ENCODE data around the gene SUMF2. TPM values are rescaled to one million over a fixed set of nuclear protein-coding genes. Genes with fewer than 3 reads are reported as not detected.
A peak's percentile ranks its signal among the peaks of the same experiment; 100 is the strongest.
"Not testable (repeated sequence)": the region's sequence is repeated elsewhere in the genome, so short reads cannot be mapped to it uniquely, and the experiment has no call there.

SUMF2 gene
- total RNA-seq, 1 donor from 2014 or later, result 74.6 TPM

DNA sequence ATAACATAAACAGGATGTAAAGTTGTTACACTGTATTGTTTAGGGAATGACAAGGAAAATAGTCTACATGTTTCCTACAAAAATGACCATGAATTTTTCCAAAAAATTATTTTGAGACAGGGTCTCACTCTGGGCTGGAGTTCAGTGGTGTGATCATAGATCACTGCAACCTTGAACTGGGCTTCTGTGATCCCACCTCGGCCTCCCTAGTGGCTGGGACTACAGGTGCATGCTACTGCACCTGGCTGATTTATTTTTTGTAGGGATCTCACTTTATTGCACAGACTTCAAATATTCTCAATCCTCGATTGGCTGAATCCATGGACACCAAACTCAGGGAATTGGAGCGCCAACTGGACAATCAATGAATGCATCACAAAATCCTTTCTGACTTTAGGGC, 35.6 kb downstream of the SUMF2 start:
- no peak overlapping the region for H3K27ac ChIP-seq
- intact Hi-C loops (cut with DNase I), result no loop called here
- no peak overlapping the region for H3K4me3 ChIP-seq
- H3K36me3 ChIP-seq, result peaks cover 47 to 54% of the 10 kb centered on the region in 2 donors
- H3K27me3 ChIP-seq, result no peaks in the 10 kb centered on the region
- no peak for DNase-seq (ENCODE audit: low spot score in 2 of 2)
- peaks cover 0 to 2% of the 10 kb centered on the region in 2 donors for H3K4me1 ChIP-seq
- TF ChIP-seq, protein P1, sequence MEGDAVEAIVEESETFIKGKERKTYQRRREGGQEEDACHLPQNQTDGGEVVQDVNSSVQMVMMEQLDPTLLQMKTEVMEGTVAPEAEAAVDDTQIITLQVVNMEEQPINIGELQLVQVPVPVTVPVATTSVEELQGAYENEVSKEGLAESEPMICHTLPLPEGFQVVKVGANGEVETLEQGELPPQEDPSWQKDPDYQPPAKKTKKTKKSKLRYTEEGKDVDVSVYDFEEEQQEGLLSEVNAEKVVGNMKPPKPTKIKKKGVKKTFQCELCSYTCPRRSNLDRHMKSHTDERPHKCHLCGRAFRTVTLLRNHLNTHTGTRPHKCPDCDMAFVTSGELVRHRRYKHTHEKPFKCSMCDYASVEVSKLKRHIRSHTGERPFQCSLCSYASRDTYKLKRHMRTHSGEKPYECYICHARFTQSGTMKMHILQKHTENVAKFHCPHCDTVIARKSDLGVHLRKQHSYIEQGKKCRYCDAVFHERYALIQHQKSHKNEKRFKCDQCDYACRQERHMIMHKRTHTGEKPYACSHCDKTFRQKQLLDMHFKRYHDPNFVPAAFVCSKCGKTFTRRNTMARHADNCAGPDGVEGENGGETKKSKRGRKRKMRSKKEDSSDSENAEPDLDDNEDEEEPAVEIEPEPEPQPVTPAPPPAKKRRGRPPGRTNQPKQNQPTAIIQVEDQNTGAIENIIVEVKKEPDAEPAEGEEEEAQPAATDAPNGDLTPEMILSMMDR (IDR thresholded peaks at IDR 0.05), result no peak
- no peaks in the 10 kb centered on the region for H3K9me3 ChIP-seq

DNA sequence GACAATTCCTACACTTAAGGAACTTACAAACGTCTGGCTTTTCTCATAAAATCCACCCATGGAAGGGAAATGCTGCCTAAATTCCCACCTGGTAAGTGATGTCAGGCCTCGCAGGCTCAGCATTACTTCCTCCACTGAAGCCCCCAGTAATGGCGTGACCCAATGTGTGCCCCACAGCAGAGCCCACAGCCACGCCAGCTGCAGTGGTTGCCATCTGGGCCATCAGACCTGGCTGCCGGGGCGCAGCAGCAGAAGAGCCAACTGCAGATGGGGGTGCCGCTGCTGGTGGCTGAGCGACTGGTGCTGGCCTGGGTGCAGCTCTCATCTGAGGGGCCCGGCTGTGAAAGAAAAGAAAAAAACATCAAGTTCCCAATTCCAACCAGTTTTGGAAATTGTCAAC, 40.1 kb downstream of the SUMF2 start:
- not testable (repeated sequence) for DNase-seq (ENCODE audit: low spot score in 2 of 2)

GRCh38 chr7:56105508-56105907, 41.4 kb downstream of the SUMF2 start:
- Histone ChIP-seq H3K4me3 (peak overlapping the region; percentile 70 to 74), H3K4me1 (peaks cover 0 to 12% of the 10 kb centered on the region in 2 donors), H3K9me3 (no peaks in the 10 kb centered on the region), H3K27me3 (no peaks in the 10 kb centered on the region), H3K36me3 (peaks cover 36 to 39% of the 10 kb centered on the region in 2 donors), H3K27ac (peak overlapping the region; percentile 89 to 93)
- DNase-seq (ENCODE audit: low spot score in 2 of 2), result no peak
- intact Hi-C loops (cut with DNase I), result loop anchor here (5.0 kb wide), 3 partner anchors 67 to 1348 kb away; partner anchors contain the start of gene SEC61G
- TF ChIP-seq, protein P1 (IDR thresholded peaks at IDR 0.05), result no peak

More for the DNA sequence above, 40.1 kb downstream of the SUMF2 start:
- H3K4me3 ChIP-seq; H3K9me3 ChIP-seq; H3K27ac ChIP-seq; H3K27me3 ChIP-seq; intact Hi-C loops (cut with DNase I): not testable (repeated sequence)
- H3K4me1 ChIP-seq, result peaks cover 0 to 12% of the 10 kb centered on the region in 2 donors
- peaks cover 47 to 51% of the 10 kb centered on the region in 2 donors for H3K36me3 ChIP-seq

DNA sequence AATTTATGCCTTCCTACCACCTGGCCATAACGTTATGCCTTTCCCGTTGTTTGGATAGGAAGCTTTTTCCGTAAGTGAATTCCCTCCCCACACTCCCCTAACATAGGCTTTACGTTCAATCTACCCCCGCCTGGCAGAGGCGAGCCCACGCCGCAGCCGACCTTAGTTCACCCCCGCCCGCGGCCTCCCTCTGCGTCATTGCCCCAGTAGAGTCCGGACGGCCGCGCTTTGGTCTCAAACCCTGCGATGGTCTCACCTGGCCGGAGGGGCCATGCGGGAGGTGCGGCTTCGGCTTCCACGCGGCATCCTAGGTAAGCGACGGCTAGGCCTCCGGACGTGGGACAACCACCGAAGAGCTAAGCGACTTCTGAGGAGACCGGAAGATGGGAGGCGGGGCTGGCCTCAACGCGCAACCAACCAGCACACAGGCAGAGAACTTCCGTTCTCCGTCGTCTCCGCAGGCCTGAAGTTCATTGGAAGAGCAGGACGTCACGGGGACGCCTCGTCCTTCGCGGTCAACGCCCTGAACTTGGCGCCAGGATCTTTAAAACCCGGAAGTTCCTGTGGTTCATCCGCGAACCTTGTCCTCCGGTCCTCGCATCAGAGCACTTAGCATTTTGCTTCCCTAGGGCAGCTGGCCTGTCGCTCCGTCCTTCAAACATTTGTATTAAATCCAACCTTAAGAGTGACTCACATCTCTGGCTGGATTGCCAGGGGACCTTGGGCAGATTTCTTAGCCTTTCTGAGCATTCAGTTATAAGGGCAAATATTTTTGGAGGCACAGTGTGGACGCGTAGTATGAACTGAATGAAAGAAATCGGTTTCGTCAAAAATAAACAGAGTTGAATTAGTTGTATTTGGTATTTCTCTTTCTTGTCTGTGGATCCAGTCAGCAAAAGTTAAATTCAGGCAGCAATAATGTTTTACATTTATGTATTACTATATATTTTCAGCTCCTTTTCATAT, 42.3 kb downstream of the SUMF2 start, which contains the start of gene CHCHD2:
CHCHD2 (minus strand) TSS at position 369 of the 966 bp plus-strand sequence; CDS start at position 306, 63 bp downstream.
- peak within 1 kb of the TSS; percentile 89 to 93 for H3K27ac ChIP-seq
- H3K27me3 ChIP-seq, result no peaks in the 10 kb centered on the region
- TF ChIP-seq, protein P1 (IDR thresholded peaks at IDR 0.05), result no peak
- H3K36me3 ChIP-seq, result peaks cover 27 to 30% of the 10 kb centered on the region in 2 donors
- DNase-seq (ENCODE audit: low spot score in 2 of 2), result peak; percentile 94 to 99
- H3K4me1 ChIP-seq, result peaks cover 0 to 12% of the 10 kb centered on the region in 2 donors
- no peaks in the 10 kb centered on the region for H3K9me3 ChIP-seq
- intact Hi-C loops (cut with DNase I), result loop anchor here (1.0 to 5.0 kb wide), 8 partner anchors 14 to 1349 kb away; partner anchors contain the start of genes CCT6A, PHKG1, PSPH and SEC61G
- H3K4me3 ChIP-seq, result peak within 1 kb of the TSS; percentile 70 to 74

- TF ChIP-seq, protein P1 (IDR thresholded peaks at IDR 0.05), result no peak
- intact Hi-C loops (cut with DNase I), result loop anchor here (2.0 to 5.0 kb wide), 5 partner anchors 15 to 1351 kb away; partner anchors contain the start of genes PHKG1, SEC61G and ZNF713
- no peak for DNase-seq (ENCODE audit: low spot score in 2 of 2)
- no peaks in the 10 kb centered on the region for H3K27me3 ChIP-seq
- H3K36me3 ChIP-seq, result peaks cover 14 to 15% of the 10 kb centered on the region in 2 donors
- peaks cover 0 to 12% of the 10 kb centered on the region in 2 donors for H3K4me1 ChIP-seq
- H3K4me3 ChIP-seq, result no peak overlapping the region
- H3K9me3 ChIP-seq, result no peaks in the 10 kb centered on the region
- no peak overlapping the region for H3K27ac ChIP-seq
Measured at GRCh38 chr7:56107954-56108258, 43.8 kb downstream of the SUMF2 start.

DNA sequence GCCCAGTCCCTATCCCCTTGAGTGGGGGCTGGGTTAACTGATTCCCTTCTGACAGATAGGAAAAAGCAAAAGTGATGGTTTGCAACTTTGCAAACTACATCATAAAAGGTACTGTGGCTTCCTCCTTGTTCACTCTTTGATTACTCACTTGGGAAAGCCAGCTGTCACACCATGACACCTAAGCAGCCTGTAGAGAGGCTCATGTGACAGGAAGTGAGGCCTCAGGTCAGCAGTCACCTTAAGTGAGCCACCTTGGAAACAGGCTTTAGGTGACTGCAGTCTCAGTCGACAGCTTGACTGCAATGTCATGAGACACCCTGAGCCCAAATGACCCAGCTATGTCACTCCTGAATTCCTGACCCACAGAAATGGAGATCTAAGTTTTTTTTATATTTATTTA, 46.5 kb downstream of the SUMF2 start:
- Histone ChIP-seq H3K4me3 (no peak overlapping the region), H3K4me1 (peaks cover 0 to 4% of the 10 kb centered on the region in 2 donors), H3K9me3 (no peaks in the 10 kb centered on the region), H3K27ac (no peak overlapping the region), H3K27me3 (no peaks in the 10 kb centered on the region), H3K36me3 (no peaks in the 10 kb centered on the region)
- no peak for DNase-seq (ENCODE audit: low spot score in 2 of 2)
- intact Hi-C loops (cut with DNase I), result no loop called here
- TF ChIP-seq, protein P1 (IDR thresholded peaks at IDR 0.05), result no peak

DNA sequence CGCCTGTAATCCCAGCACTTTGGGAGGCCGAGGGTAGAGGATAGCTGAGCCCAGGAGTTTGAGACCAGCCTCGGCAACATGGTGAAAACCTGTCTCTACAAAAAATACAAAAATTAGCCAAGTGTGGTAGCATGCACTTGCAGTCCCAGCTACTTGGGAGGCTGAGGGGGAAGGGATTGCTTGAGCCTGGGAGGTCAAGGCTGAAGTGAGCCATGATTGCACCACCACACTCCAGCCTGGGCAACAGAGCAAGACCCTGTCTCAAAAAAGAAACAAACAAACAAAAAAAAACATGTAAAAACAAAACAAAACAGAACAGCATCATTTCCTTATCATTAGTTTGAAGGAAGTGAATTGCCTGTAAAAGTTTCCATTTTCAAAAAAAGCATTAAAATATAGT, 48.2 kb downstream of the SUMF2 start:
- H3K36me3 ChIP-seq; DNase-seq (ENCODE audit: low spot score in 2 of 2); H3K9me3 ChIP-seq; H3K4me3 ChIP-seq; H3K27me3 ChIP-seq; H3K27ac ChIP-seq; intact Hi-C loops (cut with DNase I); H3K4me1 ChIP-seq: not testable (repeated sequence)

Measured in ascending aorta (tissue), 2 donors.